H1 (cell line): Measurements from ENCODE around the gene SLC9A7. TPM values are rescaled to one million over a fixed set of nuclear protein-coding genes. Genes with fewer than 3 reads are reported as not detected.
A peak's percentile ranks its signal among the peaks of the same experiment; 100 is the strongest.

Experiments used
- ASH2L ChIP-seq: fragments of 200-600, 300-600 bp; sonication (generic); IDR thresholded peaks from one replicate; pipeline ENCODE4 v1.7.1; 2017; ENCODE audit warnings: low read length
- BCL11A ChIP-seq, 2 experiments: IDR thresholded peaks; one replicate each; pipeline ENCODE4 v1.6.1; 2011; ENCODE audit warnings: low read depth in 2 of 2, low read length in 2 of 2, mild to moderate bottlenecking in 2 of 2
- BRCA1 ChIP-seq: IDR thresholded peaks from 2 replicates; pipeline ENCODE4 v1.6.1; 2012; ENCODE audit warnings: low read depth, low read length, improper control_type of control experiment
- CBX8 ChIP-seq: fragments of 300-800, 300-1000 bp; sonication (generic); IDR thresholded peaks from 2 replicates; pipeline ENCODE4 v1.7.1; 2016; ENCODE audit warnings: low read depth, low read length, borderline replicate concordance
- EZH2 ChIP-seq: fragments of 200-600 bp; sonication (generic); IDR thresholded peaks from 2 replicates; pipeline ENCODE4 v1.7.1; 2012; ENCODE audit warnings: low read depth, mild to moderate bottlenecking, moderate library complexity, low read length, inconsistent platforms; ENCODE audit not compliant: severe bottlenecking
- GABPA ChIP-seq: IDR thresholded peaks from 2 replicates; pipeline ENCODE4 v1.6.1; 2011; ENCODE audit warnings: mild to moderate bottlenecking, low read length, moderate library complexity, borderline replicate concordance; ENCODE audit not compliant: insufficient read depth
- GTF2F1 ChIP-seq: IDR thresholded peaks from 2 replicates; pipeline ENCODE4 v1.6.1; 2012; ENCODE audit warnings: low read depth, low read length, improper control_type of control experiment, borderline replicate concordance
- HDAC2 ChIP-seq, 2 experiments: fragments of 300-600 bp in 1 of 2; sonication (generic) in 1 of 2; IDR thresholded peaks; 2 replicates each; pipeline ENCODE4 v1.6.1; 2011 to 2012; ENCODE audit warnings: low read depth in 2 of 2, low read length in 2 of 2, mild to moderate bottlenecking in 2 of 2, moderate library complexity in 2 of 2, borderline replicate concordance in 1 of 2, inconsistent platforms in 1 of 2
- KDM4A ChIP-seq: IDR thresholded peaks from one replicate; pipeline ENCODE4 v1.7.1; 2012; ENCODE audit warnings: low read depth, mild to moderate bottlenecking, moderate library complexity, low read length, inconsistent platforms; ENCODE audit not compliant: severe bottlenecking
- NRF1 ChIP-seq: IDR thresholded peaks from 2 replicates; pipeline ENCODE4 v1.6.1; 2011; ENCODE audit warnings: mild to moderate bottlenecking, low read depth, low read length, improper control_type of control experiment
- PHF8 ChIP-seq: fragments of 200-600 bp; sonication (generic); conservative IDR thresholded peaks from 2 replicates; pipeline ENCODE4 v1.7.1; 2012; ENCODE audit warnings: low read depth, mild to moderate bottlenecking, inconsistent platforms, low read length, moderate library complexity
- POLR2A ChIP-seq, 2 experiments: IDR thresholded peaks; 1 replicate in 1 of 2; 2 replicates in 1 of 2; pipeline ENCODE4 v1.6.1; 2011; ENCODE audit warnings: low read depth in 2 of 2, low read length in 2 of 2, mild to moderate bottlenecking in 2 of 2; ENCODE audit errors: control extremely low read depth in 1 of 2
- RNF2 ChIP-seq: fragments of 200-900, 300-1000 bp; sonication (generic); IDR thresholded peaks from 2 replicates; pipeline ENCODE4 v1.7.1; 2016; ENCODE audit warnings: borderline replicate concordance, low read depth, mild to moderate bottlenecking, antibody characterized with exemption, low read length; ENCODE audit not compliant: poor library complexity, severe bottlenecking; ENCODE audit errors: missing control alignments
- RXRA ChIP-seq: IDR thresholded peaks from 2 replicates; pipeline ENCODE4 v1.6.1; 2011; ENCODE audit warnings: low read depth, mild to moderate bottlenecking, low read length, moderate library complexity; ENCODE audit not compliant: insufficient read depth
- SIN3A ChIP-seq, 2 experiments: IDR thresholded peaks in 1 of 2; conservative IDR thresholded peaks in 1 of 2; 2 replicates each; pipeline ENCODE4 v1.6.1; 2011 to 2012; ENCODE audit warnings: low read length in 2 of 2, improper control_type of control experiment in 1 of 2, low read depth in 1 of 2, mild to moderate bottlenecking in 1 of 2
- SP2 ChIP-seq: IDR thresholded peaks from 2 replicates; pipeline ENCODE4 v1.6.1; 2012; ENCODE audit warnings: mild to moderate bottlenecking, low read length, inconsistent platforms
- SRF ChIP-seq: IDR thresholded peaks from 2 replicates; pipeline ENCODE4 v1.6.1; 2011; ENCODE audit warnings: mild to moderate bottlenecking, low read depth, low read length, moderate library complexity
- SUZ12 ChIP-seq: fragments of 200-600 bp; sonication (generic); IDR thresholded peaks from 2 replicates; pipeline ENCODE4 v1.6.1; 2012; ENCODE audit warnings: mild to moderate bottlenecking, inconsistent platforms, low read length, moderate library complexity, mixed read lengths
- TBP ChIP-seq: IDR thresholded peaks from 2 replicates; pipeline ENCODE4 v1.6.1; 2011; ENCODE audit warnings: low read depth, low read length, improper control_type of control experiment
- TCF12 ChIP-seq: IDR thresholded peaks from 2 replicates; pipeline ENCODE4 v1.6.1; 2011; ENCODE audit warnings: low read depth, mild to moderate bottlenecking, low read length
- ZNF274 ChIP-seq: IDR thresholded peaks from 2 replicates; pipeline ENCODE4 v1.7.0; 2012; ENCODE audit warnings: low read length, borderline replicate concordance; ENCODE audit errors: extremely low read depth
- polyA plus RNA-seq, 7 experiments: library from polyadenylated mRNA; depleted of rRNA in 3 of 7; stranded (reverse) in 5 of 7; unstranded in 2 of 7; fragments of >200 nt in 5 of 7; fragments of 200-250 nt in 2 of 7; gene quantifications; 1 replicate in 5 of 7; 2 replicates in 1 of 7; 4 replicates in 1 of 7; pipeline versions ENCODE4 v1.2.1 to v1.2.3, GENCODE V29; 2011 to 2013; ENCODE audit warnings: missing spikeins in 2 of 7, mixed read lengths in 2 of 7
- total RNA-seq: library from RNA; stranded (reverse); fragmentation: NEBNext Ultra II Directional; extraction: Animal tissue kit (Norgen Biotek cat#: 25700); gene quantifications from 2 replicates; pipeline ENCODE4 v1.2.1, GENCODE V29; 2021
- TF ChIP-seq, protein P1 (sequence below): IDR thresholded peaks from 2 replicates; pipeline ENCODE4 v1.6.1; 2012; ENCODE audit warnings: inconsistent platforms
- TF ChIP-seq, protein P2 (sequence below): IDR thresholded peaks from 2 replicates; pipeline ENCODE4 v1.6.1; 2011; ENCODE audit warnings: low read depth, mild to moderate bottlenecking, low read length; ENCODE audit not compliant: insufficient read depth

Gene SLC9A7
- total and polyA plus RNA-seq, 2 of the 8 experiments (the other 6 are each of a cell fraction or from before 2014, with no cell fraction given): 6.7 to 17.2 TPM

- TF ChIP-seq ZNF274: no peak
- TF ChIP-seq PHF8: 0 out of 2 replicates have a peak, but pooled peaks have one; percentile 18
- no peak for TF ChIP-seq SP2
- no peak for TF ChIP-seq SRF
- TF ChIP-seq, protein P1, sequence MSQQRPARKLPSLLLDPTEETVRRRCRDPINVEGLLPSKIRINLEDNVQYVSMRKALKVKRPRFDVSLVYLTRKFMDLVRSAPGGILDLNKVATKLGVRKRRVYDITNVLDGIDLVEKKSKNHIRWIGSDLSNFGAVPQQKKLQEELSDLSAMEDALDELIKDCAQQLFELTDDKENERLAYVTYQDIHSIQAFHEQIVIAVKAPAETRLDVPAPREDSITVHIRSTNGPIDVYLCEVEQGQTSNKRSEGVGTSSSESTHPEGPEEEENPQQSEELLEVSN: no peak
- no peak for TF ChIP-seq GTF2F1
- no peak for TF ChIP-seq TBP
- TF ChIP-seq CBX8: no peak
- TF ChIP-seq BRCA1: no peak
- no peak for TF ChIP-seq ASH2L
- TF ChIP-seq KDM4A: no peak
- TF ChIP-seq, protein P2, sequence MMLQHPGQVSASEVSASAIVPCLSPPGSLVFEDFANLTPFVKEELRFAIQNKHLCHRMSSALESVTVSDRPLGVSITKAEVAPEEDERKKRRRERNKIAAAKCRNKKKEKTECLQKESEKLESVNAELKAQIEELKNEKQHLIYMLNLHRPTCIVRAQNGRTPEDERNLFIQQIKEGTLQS: no peak
- no peak for TF ChIP-seq POLR2A (IDR thresholded peaks at IDR 0.05; ENCODE audit: control extremely low read depth in 1 of 2, low read depth in 2 of 2, low read length in 2 of 2)
- no peak for TF ChIP-seq EZH2
- TF ChIP-seq RXRA: no peak
- no peak for TF ChIP-seq BCL11A (IDR thresholded peaks at IDR 0.05; ENCODE audit: low read depth in 2 of 2, low read length in 2 of 2)
- TF ChIP-seq NRF1: no peak
- peak in 1 of 2 experiments; percentile 22; a peak in 1 of 4 replicates for TF ChIP-seq SIN3A (conservative IDR thresholded peaks at IDR 0.05 in 1 of 2, IDR thresholded peaks at IDR 0.05 in 1 of 2; ENCODE audit: low read depth in 1 of 2, low read length in 2 of 2)
- TF ChIP-seq GABPA: no peak
- no peak for TF ChIP-seq RNF2
- no peak for TF ChIP-seq TCF12
- TF ChIP-seq SUZ12: no peak
- TF ChIP-seq HDAC2 (IDR thresholded peaks at IDR 0.05; ENCODE audit: borderline replicate concordance in 1 of 2, low read depth in 2 of 2, low read length in 2 of 2): 0 out of 4 replicates have a peak, but pooled peaks of 1 of the 2 experiments have one; percentile 17
Observed at GRCh38 chrX:46573331-46573891, 185.5 kb downstream of the SLC9A7 start, which contains the start of gene CHST7 (continued).
